SK-N-SH treated with all-trans-retinoic acid at 6 μM for 48 hours (cell line): Measurements from ENCODE around the gene ING3.
A peak's percentile ranks its signal among the peaks of the same experiment; 100 is the strongest.

Experiments used
- ATAC-seq: fragments of 200-7000 bp; cut with Tn5 transposase; 3 replicates; pipeline ENCODE4 v1.9.1; 2020; ENCODE audit warnings: mild to moderate bottlenecking, moderate library complexity
- ARNTL ChIP-seq: fragments of 450-650 bp; formaldehyde crosslinking; IDR thresholded peaks from 2 replicates; pipeline ENCODE4 v1.5.0; 2020; ENCODE audit warnings: low read depth, mild to moderate bottlenecking, moderate library complexity, borderline replicate concordance
- BACH2 ChIP-seq: fragments of 250-450 bp; sonication (Bioruptor Pico); IDR thresholded peaks from 2 replicates; pipeline ENCODE4 v1.9.0; 2021; ENCODE audit warnings: mild to moderate bottlenecking, borderline replicate concordance
- CREB5 ChIP-seq: fragments of 250-450 bp; sonication (Bioruptor Pico); IDR thresholded peaks from 2 replicates; pipeline ENCODE4 v1.5.1; 2020; ENCODE audit warnings: low read depth, mild to moderate bottlenecking, moderate library complexity
- CSDC2 ChIP-seq: fragments of 250-450 bp; sonication (Bioruptor Pico); IDR thresholded peaks from 2 replicates; pipeline ENCODE4 v1.5.0; 2020; ENCODE audit warnings: mild to moderate bottlenecking, moderate library complexity
- ESRRG ChIP-seq: fragments of 250-450 bp; sonication (Bioruptor Pico); IDR thresholded peaks from 2 replicates; pipeline ENCODE4 v1.6.1; 2021; ENCODE audit warnings: mild to moderate bottlenecking
- GLIS3 ChIP-seq: fragments of 250-450 bp; sonication (Bioruptor Pico); IDR thresholded peaks from 2 replicates; pipeline ENCODE4 v1.5.0; 2020; ENCODE audit warnings: mild to moderate bottlenecking, moderate library complexity
- ISL1 ChIP-seq: fragments of 250-450 bp; sonication (Bioruptor Pico); IDR thresholded peaks from 2 replicates; pipeline ENCODE4 v2.1.2; 2022; ENCODE audit warnings: mild to moderate bottlenecking, moderate library complexity
- OSR1 ChIP-seq: fragments of 250-450 bp; sonication (Bioruptor Pico); IDR thresholded peaks from 2 replicates; pipeline ENCODE4 v1.8.0; 2022; ENCODE audit warnings: moderate library complexity, mild to moderate bottlenecking, inconsistent platforms
- PATZ1 ChIP-seq: fragments of 250-450 bp; sonication (Bioruptor Pico); IDR thresholded peaks from 2 replicates; pipeline ENCODE4 v1.8.0; 2020; ENCODE audit warnings: mild to moderate bottlenecking, moderate library complexity, borderline replicate concordance
- PPARA ChIP-seq: fragments of 250-450 bp; sonication (Bioruptor Pico); IDR thresholded peaks from 2 replicates; pipeline ENCODE4 v1.5.0; 2020; ENCODE audit warnings: mild to moderate bottlenecking, borderline replicate concordance
- RARB ChIP-seq: fragments of 250-450 bp; sonication (Bioruptor Pico); IDR thresholded peaks from 2 replicates; pipeline ENCODE4 v1.8.0; 2021; ENCODE audit warnings: mild to moderate bottlenecking, moderate library complexity
- SNAI2 ChIP-seq: fragments of 250-450 bp; sonication (Bioruptor Pico); IDR thresholded peaks from 2 replicates; pipeline ENCODE4 v1.5.0; 2020; ENCODE audit warnings: mild to moderate bottlenecking, moderate library complexity
- TCF4 ChIP-seq: fragments of 250-450 bp; sonication (Bioruptor Pico); IDR thresholded peaks from 2 replicates; pipeline ENCODE4 v1.8.0; 2021; ENCODE audit warnings: mild to moderate bottlenecking, moderate library complexity, borderline replicate concordance
- TOX ChIP-seq: fragments of 250-450 bp; sonication (Bioruptor Pico); IDR thresholded peaks from 2 replicates; pipeline ENCODE4 v1.8.0; 2021; ENCODE audit warnings: mild to moderate bottlenecking, moderate library complexity, borderline replicate concordance
- ZC3H10 ChIP-seq: fragments of 250-450 bp; sonication (Bioruptor Pico); IDR thresholded peaks from 2 replicates; pipeline ENCODE4 v1.5.1; 2021; ENCODE audit warnings: mild to moderate bottlenecking, moderate library complexity
- ZFP30 ChIP-seq: fragments of 450-650 bp; formaldehyde crosslinking; IDR thresholded peaks from 2 replicates; pipeline ENCODE4 v1.5.0; 2022; ENCODE audit warnings: mild to moderate bottlenecking, moderate library complexity
- ZNF565 ChIP-seq: fragments of 450-650 bp; formaldehyde crosslinking; conservative IDR thresholded peaks from 2 replicates; pipeline ENCODE4 v1.5.0; 2020; ENCODE audit warnings: low read depth, mild to moderate bottlenecking, moderate library complexity
- ZNF70 ChIP-seq: fragments of 450-650 bp; formaldehyde crosslinking; IDR thresholded peaks from 2 replicates; pipeline ENCODE4 v1.5.0; 2020; ENCODE audit warnings: mild to moderate bottlenecking, moderate library complexity
- ZNF8 ChIP-seq: fragments of 450-650 bp; formaldehyde crosslinking; IDR thresholded peaks from 2 replicates; pipeline ENCODE4 v1.5.0; 2020; ENCODE audit warnings: mild to moderate bottlenecking, moderate library complexity
- TF ChIP-seq, protein P1 (sequence below): fragments of 250-450 bp; sonication (Bioruptor Pico); IDR thresholded peaks from 2 replicates; pipeline ENCODE4 v1.5.1; 2021; ENCODE audit warnings: mild to moderate bottlenecking, moderate library complexity

Gene ING3

DNA sequence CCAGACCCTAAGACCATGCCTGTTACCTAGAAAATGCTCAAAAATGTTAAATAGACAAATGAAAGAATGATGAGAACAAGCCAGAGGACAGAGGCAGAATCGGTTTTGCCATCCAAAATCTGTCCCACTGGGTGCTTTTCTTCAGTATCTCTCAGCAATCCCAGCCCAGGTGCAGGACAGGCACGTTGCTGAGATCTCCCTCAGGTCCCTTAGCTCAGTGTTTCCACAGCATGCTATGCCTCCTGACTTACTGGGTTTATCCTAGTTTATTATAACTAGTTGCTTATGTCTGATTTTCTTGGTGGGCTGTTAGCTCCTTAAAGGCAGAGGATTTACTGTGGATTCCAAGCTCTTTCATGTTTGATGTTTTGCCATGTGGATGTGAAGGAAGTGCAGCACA, 58.2 kb downstream of the ING3 start:
- ATAC-seq: no peak
- TF ChIP-seq RARB (no peak), ESRRG (CRISPR knock-in tag) (no peak), TOX (CRISPR knock-in tag) (no peak), ZFP30 (CRISPR knock-in tag) (no peak), PPARA (CRISPR knock-in tag) (no peak), CSDC2 (CRISPR knock-in tag) (no peak), ARNTL (CRISPR knock-in tag) (no peak), TCF4 (no peak), GLIS3 (CRISPR knock-in tag) (no peak), PATZ1 (CRISPR knock-in tag) (no peak)
- TF ChIP-seq, protein P1, sequence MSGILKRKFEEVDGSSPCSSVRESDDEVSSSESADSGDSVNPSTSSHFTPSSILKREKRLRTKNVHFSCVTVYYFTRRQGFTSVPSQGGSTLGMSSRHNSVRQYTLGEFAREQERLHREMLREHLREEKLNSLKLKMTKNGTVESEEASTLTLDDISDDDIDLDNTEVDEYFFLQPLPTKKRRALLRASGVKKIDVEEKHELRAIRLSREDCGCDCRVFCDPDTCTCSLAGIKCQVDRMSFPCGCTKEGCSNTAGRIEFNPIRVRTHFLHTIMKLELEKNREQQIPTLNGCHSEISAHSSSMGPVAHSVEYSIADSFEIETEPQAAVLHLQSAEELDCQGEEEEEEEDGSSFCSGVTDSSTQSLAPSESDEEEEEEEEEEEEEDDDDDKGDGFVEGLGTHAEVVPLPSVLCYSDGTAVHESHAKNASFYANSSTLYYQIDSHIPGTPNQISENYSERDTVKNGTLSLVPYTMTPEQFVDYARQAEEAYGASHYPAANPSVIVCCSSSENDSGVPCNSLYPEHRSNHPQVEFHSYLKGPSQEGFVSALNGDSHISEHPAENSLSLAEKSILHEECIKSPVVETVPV (CRISPR knock-in tag): no peak
- TF ChIP-seq, all 23 proteins: peak for 0

DNA sequence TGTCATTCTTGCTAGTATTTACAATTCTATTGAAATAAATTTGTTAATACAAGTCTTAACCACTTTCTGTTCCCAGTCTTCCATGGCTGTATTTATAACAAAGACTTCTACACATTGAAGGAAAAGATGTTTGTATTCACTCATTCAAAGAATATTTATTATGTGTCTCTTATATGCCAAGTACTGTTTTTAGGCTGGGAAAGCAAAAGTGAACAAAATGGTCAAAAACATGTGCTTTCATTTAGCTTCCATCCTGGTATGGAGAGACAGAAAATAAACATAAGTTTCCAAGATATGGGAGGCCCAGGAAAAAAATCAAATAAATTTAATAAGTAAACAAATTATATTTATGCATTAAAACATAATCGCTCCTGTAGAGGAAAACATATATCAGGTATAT, 60.8 kb downstream of the ING3 start:
- ATAC-seq: no peak
- TF ChIP-seq TCF4 (0 out of 2 replicates have a peak, but pooled peaks have one; percentile 46), CREB5 (CRISPR knock-in tag) (no peak)

- TF ChIP-seq BACH2 (CRISPR knock-in tag): no peak
- no peak for TF ChIP-seq SNAI2 (CRISPR knock-in tag)
- no peak for TF ChIP-seq TOX (CRISPR knock-in tag)
- no peak for TF ChIP-seq RARB
- TF ChIP-seq ZNF8: no peak
- TF ChIP-seq ZFP30 (CRISPR knock-in tag): no peak
- TF ChIP-seq ZNF70 (CRISPR knock-in tag): no peak
- no peak for TF ChIP-seq CREB5 (CRISPR knock-in tag)
- TF ChIP-seq GLIS3 (CRISPR knock-in tag): no peak
- TF ChIP-seq ZNF565 (CRISPR knock-in tag): no peak
- no peak for TF ChIP-seq PPARA (CRISPR knock-in tag)
- ATAC-seq: no peak
These were observed 61.7 kb downstream of the ING3 start for GRCh38 chr7:121012170-121012874.

DNA sequence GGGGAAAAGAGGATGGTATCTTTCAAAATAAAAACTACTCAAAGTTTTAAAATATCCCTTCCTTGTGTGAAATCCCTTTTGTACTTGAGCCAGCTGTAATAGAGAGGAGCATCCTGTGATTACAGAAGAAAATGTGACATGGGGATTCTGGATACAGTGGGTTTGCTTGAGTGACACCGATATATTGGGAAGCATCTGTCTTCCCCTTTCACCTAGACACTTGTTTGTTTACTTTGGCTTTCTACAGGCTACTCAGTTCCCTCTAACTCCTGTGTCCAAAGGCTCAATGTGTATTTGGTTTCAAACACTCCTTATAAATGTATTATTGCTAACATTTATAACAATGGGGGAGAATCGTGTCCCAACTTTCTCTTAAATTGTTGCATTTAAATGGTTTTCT, 62.3 kb downstream of the ING3 start:
- no peak for TF ChIP-seq CREB5 (CRISPR knock-in tag)
- TF ChIP-seq ZNF565 (CRISPR knock-in tag): no peak
- TF ChIP-seq TOX (CRISPR knock-in tag): no peak
- TF ChIP-seq ISL1 (CRISPR knock-in tag): no peak
- no peak for TF ChIP-seq ZNF70 (CRISPR knock-in tag)
- TF ChIP-seq PPARA (CRISPR knock-in tag): no peak
- no peak for ATAC-seq

- TF ChIP-seq PPARA (CRISPR knock-in tag) (no peak), OSR1 (no peak), ZC3H10 (CRISPR knock-in tag) (no peak), BACH2 (CRISPR knock-in tag) (no peak), ZNF8 (no peak), TCF4 (no peak), TOX (CRISPR knock-in tag) (no peak), SNAI2 (CRISPR knock-in tag) (no peak)
- TF ChIP-seq, protein P1 (CRISPR knock-in tag): no peak
- ATAC-seq: no peak
These were observed 65.0 kb downstream of the ING3 start for GRCh38 chr7:121015560-121015959.
